Liver (tissue), 9 donors: ENCODE results near the gene EID2B. TPM values are rescaled to one million over a fixed set of nuclear protein-coding genes. Genes with fewer than 3 reads are reported as not detected.

Experiments
- DNase-seq: peaks from one replicate; pipeline ENCODE4 v3.0.0-alpha.2; 2017; ENCODE audit warnings: low spot score
- H3K27ac ChIP-seq, 2 donors: one replicate each; pipeline ENCODE4 v1.7.0; 2013; ENCODE audit warnings: inconsistent platforms in 2 of 2, low read length in 2 of 2, control low read depth in 1 of 2, low read depth in 1 of 2, mild to moderate bottlenecking in 1 of 2
- H3K27me3 ChIP-seq, 4 donors: one replicate each; pipeline versions ENCODE4 v1.6.1 to v1.7.0; 2013; ENCODE audit warnings: low read length in 3 of 4, inconsistent platforms in 1 of 4, mild to moderate bottlenecking in 1 of 4, moderate library complexity in 1 of 4; ENCODE audit not compliant: control insufficient read depth in 4 of 4, insufficient read depth in 4 of 4
- H3K36me3 ChIP-seq, 4 donors: one replicate each; pipeline versions ENCODE4 v1.6.1 to v1.7.0; 2013; ENCODE audit warnings: low read length in 3 of 4, mild to moderate bottlenecking in 3 of 4, low read depth in 1 of 4, moderate library complexity in 1 of 4; ENCODE audit not compliant: control insufficient read depth in 4 of 4, insufficient read depth in 3 of 4
- H3K4me1 ChIP-seq, 4 donors: one replicate each; pipeline versions ENCODE4 v1.6.1 to v1.7.0; 2013; ENCODE audit warnings: low read length in 3 of 4, mild to moderate bottlenecking in 3 of 4, moderate library complexity in 1 of 4; ENCODE audit not compliant: control insufficient read depth in 4 of 4, insufficient read depth in 4 of 4
- H3K4me3 ChIP-seq, 3 donors: one replicate each; pipeline versions ENCODE4 v1.6.1 to v1.7.0; 2013; ENCODE audit warnings: low read length in 3 of 3, control low read depth in 1 of 3, low read depth in 1 of 3, mild to moderate bottlenecking in 1 of 3
- H3K9ac ChIP-seq, 2 donors: one replicate each; pipeline ENCODE4 v1.7.0; 2013; ENCODE audit warnings: low read length in 2 of 2, mild to moderate bottlenecking in 2 of 2, moderate library complexity in 2 of 2, control low read depth in 1 of 2, low read depth in 1 of 2
- H3K9me3 ChIP-seq, 4 donors: one replicate each; pipeline versions ENCODE4 v1.6.1 to v1.7.0; 2013; ENCODE audit warnings: low read length in 3 of 4; ENCODE audit not compliant: control insufficient read depth in 4 of 4
- EGR1 ChIP-seq, 2 donors: IDR thresholded peaks; 2 replicates each; pipeline ENCODE4 v1.6.1; 2016 to 2018; ENCODE audit warnings: antibody characterized with exemption in 2 of 2, low read depth in 2 of 2
- FOXA1 ChIP-seq: IDR thresholded peaks from 2 replicates; pipeline ENCODE4 v1.6.1; 2016; ENCODE audit warnings: antibody characterized with exemption
- FOXA2 ChIP-seq: IDR thresholded peaks from 2 replicates; pipeline ENCODE4 v1.6.1; 2016; ENCODE audit warnings: antibody characterized with exemption
- GABPA ChIP-seq, 2 donors: IDR thresholded peaks in 1 of 2; conservative IDR thresholded peaks in 1 of 2; 2 replicates each; pipeline ENCODE4 v1.6.1; 2016; ENCODE audit warnings: antibody characterized with exemption in 2 of 2, mild to moderate bottlenecking in 1 of 2, moderate library complexity in 1 of 2
- HNF4A ChIP-seq, 2 donors: conservative IDR thresholded peaks; 2 replicates each; pipeline ENCODE4 v1.6.1; 2016; ENCODE audit warnings: antibody characterized with exemption in 2 of 2, mild to moderate bottlenecking in 2 of 2
- HNF4G ChIP-seq: IDR thresholded peaks from 2 replicates; pipeline ENCODE4 v1.6.1; 2016; ENCODE audit warnings: antibody characterized with exemption
- JUND ChIP-seq, 2 donors: IDR thresholded peaks; 2 replicates each; pipeline ENCODE4 v1.6.1; 2016; ENCODE audit warnings: antibody characterized with exemption in 2 of 2
- NR2F2 ChIP-seq: IDR thresholded peaks from 2 replicates; pipeline ENCODE4 v1.6.1; 2016; ENCODE audit warnings: antibody characterized with exemption
- RAD21 ChIP-seq, 2 donors: IDR thresholded peaks; 2 replicates each; pipeline ENCODE4 v1.6.1; 2016; ENCODE audit warnings: antibody characterized with exemption in 2 of 2, mild to moderate bottlenecking in 2 of 2
- RXRA ChIP-seq, 2 donors: IDR thresholded peaks; 2 replicates each; pipeline ENCODE4 v1.6.1; 2017 to 2018; ENCODE audit warnings: antibody characterized with exemption in 2 of 2, mild to moderate bottlenecking in 1 of 2
- SP1 ChIP-seq: IDR thresholded peaks from 2 replicates; pipeline ENCODE4 v1.6.1; 2018; ENCODE audit warnings: antibody characterized with exemption, mild to moderate bottlenecking
- TAF1 ChIP-seq: conservative IDR thresholded peaks from 2 replicates; pipeline ENCODE4 v1.6.1; 2016; ENCODE audit warnings: antibody characterized with exemption, mild to moderate bottlenecking
- YY1 ChIP-seq: IDR thresholded peaks from 2 replicates; pipeline ENCODE4 v1.6.1; 2016; ENCODE audit warnings: antibody characterized with exemption, mild to moderate bottlenecking
- WGBS: extraction: QIAGEN DNeasy Blood & Tissue Kit; methylation state at CpG from one replicate; pipeline ENCODE4 v1.1.7; 2013; 5-methylcytosine and 5-hydroxymethylcytosine counted together
- polyA plus RNA-seq, 2 donors: library from polyadenylated mRNA; stranded (reverse) in 1 of 2; unstranded in 1 of 2; fragments of 200-250 nt in 1 of 2; fragments of >200 nt in 1 of 2; fragmentation: Nextera tagmentation in 1 of 2; extraction: Ambion mirVana in 1 of 2; gene quantifications; one replicate each; pipeline versions ENCODE4 v1.2.1 to v1.2.3, GENCODE V29; 2013 to 2015
- total RNA-seq, 2 donors: library from RNA; depleted of rRNA; stranded (reverse); fragments of >200 nt; gene quantifications; one replicate each; pipeline ENCODE4 v1.2.3, GENCODE V29; 2014
- TF ChIP-seq, protein P1 (sequence below): fragments of 150-350 bp; IDR thresholded peaks from 2 replicates; pipeline ENCODE4 v1.5.1; 2017; ENCODE audit warnings: improper control_type of control experiment, low read depth, low read length; ENCODE audit not compliant: missing input control
- TF ChIP-seq, protein P2 (sequence below): IDR thresholded peaks from 2 replicates; pipeline ENCODE4 v1.6.1; 2016; ENCODE audit warnings: antibody characterized with exemption, mild to moderate bottlenecking
- TF ChIP-seq, protein P3 (sequence below): IDR thresholded peaks from 2 replicates; pipeline ENCODE4 v1.6.1; 2016; ENCODE audit warnings: antibody characterized with exemption
- TF ChIP-seq, protein P4 (sequence below): IDR thresholded peaks from 2 replicates; pipeline ENCODE4 v1.6.1; 2016; ENCODE audit warnings: antibody characterized with exemption
- TF ChIP-seq, protein P5 (sequence below): IDR thresholded peaks from 2 replicates; pipeline ENCODE4 v1.6.1; 2016; ENCODE audit warnings: antibody characterized with exemption
- donor health status: healthy.
- donor health status: healthy.
- donor health status: healthy.
- donor health status: healthy.
- donor health status: healthy.

Gene EID2B
- total and polyA plus RNA-seq, 4 donors = 0.38 to 1.4 (median 1.1) TPM

DNA sequence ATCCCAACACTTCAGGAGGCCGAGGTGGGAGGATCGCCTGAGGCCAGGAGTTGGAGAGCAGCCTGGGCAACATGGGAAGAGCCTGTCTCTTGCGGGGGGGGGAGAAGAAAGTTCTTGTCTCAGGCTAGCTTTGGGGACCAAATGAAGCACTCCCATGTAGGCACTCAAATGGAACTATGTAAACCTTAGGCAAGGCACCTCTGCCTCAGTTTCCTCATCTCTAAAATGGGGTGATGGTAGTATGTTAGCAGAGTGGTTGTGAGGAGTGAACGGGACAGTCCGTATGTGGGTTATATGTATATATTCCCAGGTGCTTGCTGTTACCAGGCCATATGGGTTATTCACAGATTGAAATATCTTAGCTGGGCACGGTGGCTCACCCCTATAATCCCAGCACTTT is 40.4 kb downstream of the EID2B start (continued):
- TF ChIP-seq, protein P1, sequence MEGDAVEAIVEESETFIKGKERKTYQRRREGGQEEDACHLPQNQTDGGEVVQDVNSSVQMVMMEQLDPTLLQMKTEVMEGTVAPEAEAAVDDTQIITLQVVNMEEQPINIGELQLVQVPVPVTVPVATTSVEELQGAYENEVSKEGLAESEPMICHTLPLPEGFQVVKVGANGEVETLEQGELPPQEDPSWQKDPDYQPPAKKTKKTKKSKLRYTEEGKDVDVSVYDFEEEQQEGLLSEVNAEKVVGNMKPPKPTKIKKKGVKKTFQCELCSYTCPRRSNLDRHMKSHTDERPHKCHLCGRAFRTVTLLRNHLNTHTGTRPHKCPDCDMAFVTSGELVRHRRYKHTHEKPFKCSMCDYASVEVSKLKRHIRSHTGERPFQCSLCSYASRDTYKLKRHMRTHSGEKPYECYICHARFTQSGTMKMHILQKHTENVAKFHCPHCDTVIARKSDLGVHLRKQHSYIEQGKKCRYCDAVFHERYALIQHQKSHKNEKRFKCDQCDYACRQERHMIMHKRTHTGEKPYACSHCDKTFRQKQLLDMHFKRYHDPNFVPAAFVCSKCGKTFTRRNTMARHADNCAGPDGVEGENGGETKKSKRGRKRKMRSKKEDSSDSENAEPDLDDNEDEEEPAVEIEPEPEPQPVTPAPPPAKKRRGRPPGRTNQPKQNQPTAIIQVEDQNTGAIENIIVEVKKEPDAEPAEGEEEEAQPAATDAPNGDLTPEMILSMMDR = no peak
- TF ChIP-seq TAF1 (no peak), RAD21 (IDR thresholded peaks at IDR 0.05) (no peak)

DNA sequence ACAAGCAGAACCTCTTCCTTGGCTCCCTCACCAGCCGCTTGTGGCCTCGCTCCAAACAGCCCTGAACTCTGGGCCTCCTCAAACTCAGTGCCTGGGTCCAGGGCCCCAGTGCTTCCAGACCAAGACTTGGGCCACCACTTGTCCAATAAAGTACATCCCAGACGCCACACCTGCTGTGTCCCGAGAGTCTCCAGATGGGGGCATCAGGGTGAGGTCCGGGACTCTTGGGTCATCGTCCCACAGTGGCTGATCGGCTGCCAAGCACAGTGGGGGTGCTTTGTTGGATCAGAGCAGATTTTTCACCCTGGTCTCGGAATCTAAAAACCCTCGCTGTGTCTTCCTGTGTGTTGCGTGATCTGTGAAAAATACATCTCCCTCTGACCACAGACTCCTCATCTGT is 42.9 kb downstream of the EID2B start:
- H3K9ac ChIP-seq = no peak overlapping the region
- 82% methylated on average over 10 of the region's 10 CpGs for WGBS
- DNase-seq = no peak
- H3K4me3 ChIP-seq = no peak overlapping the region
- TF ChIP-seq NR2F2 = no peak
- TF ChIP-seq, protein P2, sequence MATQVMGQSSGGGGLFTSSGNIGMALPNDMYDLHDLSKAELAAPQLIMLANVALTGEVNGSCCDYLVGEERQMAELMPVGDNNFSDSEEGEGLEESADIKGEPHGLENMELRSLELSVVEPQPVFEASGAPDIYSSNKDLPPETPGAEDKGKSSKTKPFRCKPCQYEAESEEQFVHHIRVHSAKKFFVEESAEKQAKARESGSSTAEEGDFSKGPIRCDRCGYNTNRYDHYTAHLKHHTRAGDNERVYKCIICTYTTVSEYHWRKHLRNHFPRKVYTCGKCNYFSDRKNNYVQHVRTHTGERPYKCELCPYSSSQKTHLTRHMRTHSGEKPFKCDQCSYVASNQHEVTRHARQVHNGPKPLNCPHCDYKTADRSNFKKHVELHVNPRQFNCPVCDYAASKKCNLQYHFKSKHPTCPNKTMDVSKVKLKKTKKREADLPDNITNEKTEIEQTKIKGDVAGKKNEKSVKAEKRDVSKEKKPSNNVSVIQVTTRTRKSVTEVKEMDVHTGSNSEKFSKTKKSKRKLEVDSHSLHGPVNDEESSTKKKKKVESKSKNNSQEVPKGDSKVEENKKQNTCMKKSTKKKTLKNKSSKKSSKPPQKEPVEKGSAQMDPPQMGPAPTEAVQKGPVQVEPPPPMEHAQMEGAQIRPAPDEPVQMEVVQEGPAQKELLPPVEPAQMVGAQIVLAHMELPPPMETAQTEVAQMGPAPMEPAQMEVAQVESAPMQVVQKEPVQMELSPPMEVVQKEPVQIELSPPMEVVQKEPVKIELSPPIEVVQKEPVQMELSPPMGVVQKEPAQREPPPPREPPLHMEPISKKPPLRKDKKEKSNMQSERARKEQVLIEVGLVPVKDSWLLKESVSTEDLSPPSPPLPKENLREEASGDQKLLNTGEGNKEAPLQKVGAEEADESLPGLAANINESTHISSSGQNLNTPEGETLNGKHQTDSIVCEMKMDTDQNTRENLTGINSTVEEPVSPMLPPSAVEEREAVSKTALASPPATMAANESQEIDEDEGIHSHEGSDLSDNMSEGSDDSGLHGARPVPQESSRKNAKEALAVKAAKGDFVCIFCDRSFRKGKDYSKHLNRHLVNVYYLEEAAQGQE = no peak
- no peak for TF ChIP-seq FOXA1
- no peak for TF ChIP-seq TAF1
- TF ChIP-seq HNF4A (conservative IDR thresholded peaks at IDR 0.05) = no peak
- TF ChIP-seq SP1 = no peak
- TF ChIP-seq, protein P3, sequence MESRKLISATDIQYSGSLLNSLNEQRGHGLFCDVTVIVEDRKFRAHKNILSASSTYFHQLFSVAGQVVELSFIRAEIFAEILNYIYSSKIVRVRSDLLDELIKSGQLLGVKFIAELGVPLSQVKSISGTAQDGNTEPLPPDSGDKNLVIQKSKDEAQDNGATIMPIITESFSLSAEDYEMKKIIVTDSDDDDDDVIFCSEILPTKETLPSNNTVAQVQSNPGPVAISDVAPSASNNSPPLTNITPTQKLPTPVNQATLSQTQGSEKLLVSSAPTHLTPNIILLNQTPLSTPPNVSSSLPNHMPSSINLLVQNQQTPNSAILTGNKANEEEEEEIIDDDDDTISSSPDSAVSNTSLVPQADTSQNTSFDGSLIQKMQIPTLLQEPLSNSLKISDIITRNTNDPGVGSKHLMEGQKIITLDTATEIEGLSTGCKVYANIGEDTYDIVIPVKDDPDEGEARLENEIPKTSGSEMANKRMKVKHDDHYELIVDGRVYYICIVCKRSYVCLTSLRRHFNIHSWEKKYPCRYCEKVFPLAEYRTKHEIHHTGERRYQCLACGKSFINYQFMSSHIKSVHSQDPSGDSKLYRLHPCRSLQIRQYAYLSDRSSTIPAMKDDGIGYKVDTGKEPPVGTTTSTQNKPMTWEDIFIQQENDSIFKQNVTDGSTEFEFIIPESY = no peak
- no peak for TF ChIP-seq FOXA2
- no peak for TF ChIP-seq EGR1 (IDR thresholded peaks at IDR 0.05; ENCODE audit: low read depth in 2 of 2)
- TF ChIP-seq RAD21 (IDR thresholded peaks at IDR 0.05) = no peak
- no peak for TF ChIP-seq JUND (IDR thresholded peaks at IDR 0.05)
- TF ChIP-seq, protein P4, sequence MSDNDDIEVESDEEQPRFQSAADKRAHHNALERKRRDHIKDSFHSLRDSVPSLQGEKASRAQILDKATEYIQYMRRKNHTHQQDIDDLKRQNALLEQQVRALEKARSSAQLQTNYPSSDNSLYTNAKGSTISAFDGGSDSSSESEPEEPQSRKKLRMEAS = no peak
- no peak for TF ChIP-seq GABPA (IDR thresholded peaks at IDR 0.05 in 1 of 2, conservative IDR thresholded peaks at IDR 0.05 in 1 of 2)
- no peak for TF ChIP-seq HNF4G
- TF ChIP-seq RXRA (IDR thresholded peaks at IDR 0.05) = no peak
- TF ChIP-seq YY1 = no peak
- TF ChIP-seq, protein P1 = no peak
- TF ChIP-seq, protein P5, sequence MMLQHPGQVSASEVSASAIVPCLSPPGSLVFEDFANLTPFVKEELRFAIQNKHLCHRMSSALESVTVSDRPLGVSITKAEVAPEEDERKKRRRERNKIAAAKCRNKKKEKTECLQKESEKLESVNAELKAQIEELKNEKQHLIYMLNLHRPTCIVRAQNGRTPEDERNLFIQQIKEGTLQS = no peak
- no peaks in the 10 kb centered on the region for H3K4me1 ChIP-seq
- H3K27ac ChIP-seq = no peak overlapping the region
- H3K36me3 ChIP-seq = peaks cover 16 to 52% (median 22%) of the 10 kb centered on the region in 4 donors
- no peaks in the 10 kb centered on the region for H3K9me3 ChIP-seq
- no peaks in the 10 kb centered on the region for H3K27me3 ChIP-seq
